Measurements from ENCODE around the gene TAS2R20. TPM values are rescaled to one million over a fixed set of nuclear protein-coding genes. Genes with fewer than 3 reads are reported as not detected.

Gene TAS2R20
- polyA plus RNA-seq, 1 of the 3 experiments (the other 2 are of a cell fraction) = 0.33 TPM

- H2AFZ ChIP-seq (ENCODE audit: low read depth) = no peak overlapping the region
- H3K4me2 ChIP-seq = no peak overlapping the region
- no peak overlapping the region for H3K4me3 ChIP-seq (ENCODE audit: low read depth in 2 of 2, low read length in 1 of 2)
- no peak overlapping the region for H3K9ac ChIP-seq
- no peaks in the 10 kb centered on the region for H3K27me3 ChIP-seq (ENCODE audit: insufficient read depth)
- peaks cover 6% of the 10 kb centered on the region; the same call in 1 of the 2 replicates for H3K79me2 ChIP-seq (ENCODE audit: insufficient read depth)
- no peaks in the 10 kb centered on the region for H3K9me3 ChIP-seq
- H3K4me1 ChIP-seq (ENCODE audit: control insufficient read depth in 1 of 2, insufficient read depth in 2 of 2, low read depth in 1 of 2, low read length in 1 of 2) = no peaks in the 10 kb centered on the region; a peak in 1 of 4 replicates
- DNase-seq = no peak
- WGBS (ENCODE audit: low lambda C conversion rate) = 82% methylated on average over 4 of the region's 4 CpGs
- ChIA-PET POLR2A (no interaction called here), CTCF (no interaction called here)
- no peak overlapping the region for H3K27ac ChIP-seq (ENCODE audit: low read depth in 2 of 2, low read length in 1 of 2)
- H3K9me2 ChIP-seq = no peaks in the 10 kb centered on the region
- no peak for TF ChIP-seq PBX3 (IDR thresholded peaks at IDR 0.05)
- no peak for TF ChIP-seq USF1 (IDR thresholded peaks at IDR 0.05; ENCODE audit: borderline replicate concordance, low read depth)
- no peak for TF ChIP-seq SIN3A (IDR thresholded peaks at IDR 0.05; ENCODE audit: borderline replicate concordance, low read depth, low read length)
- TF ChIP-seq JUND (IDR thresholded peaks at IDR 0.05) = no peak
- H3F3A ChIP-seq (replicated peaks; ENCODE audit: insufficient read depth) = no peaks in the 10 kb centered on the region
- no peaks in the 10 kb centered on the region for H4K20me1 ChIP-seq (ENCODE audit: insufficient read depth)
- H3K36me3 ChIP-seq (replicated peaks in 1 of 2; ENCODE audit: control insufficient read depth in 1 of 2, insufficient read depth in 2 of 2, low read length in 1 of 2) = peaks cover 4 to 6% of the 10 kb centered on the region in 2 experiments
These were observed 17.8 kb upstream of the TAS2R20 start for GRCh38 chr12:11015775-11016430.

GRCh38 chr12:11014234-11014633, 16.1 kb upstream of the TAS2R20 start:
- no peaks in the 10 kb centered on the region for H3F3A ChIP-seq (replicated peaks; ENCODE audit: insufficient read depth)
- no peaks in the 10 kb centered on the region for H3K27me3 ChIP-seq (ENCODE audit: insufficient read depth)
- H3K27ac ChIP-seq (ENCODE audit: low read depth in 2 of 2, low read length in 1 of 2) = no peak overlapping the region
- no peaks in the 10 kb centered on the region for H3K9me2 ChIP-seq
- H3K79me2 ChIP-seq (ENCODE audit: insufficient read depth) = peaks cover 10% of the 10 kb centered on the region; the same call in 1 of the 2 replicates
- ChIA-PET POLR2A (no interaction called here), CTCF (interaction anchor here (0.9 kb wide), 1 partner anchor 148 kb away, joined by 3 read pairs; no protein-coding TSS in a partner anchor)
- no peak for TF ChIP-seq FOXJ3 (CRISPR knock-in tag; IDR thresholded peaks at IDR 0.05)
- 0 out of 2 replicates have a peak, but pooled peaks have one; percentile 31 for TF ChIP-seq PBX3 (IDR thresholded peaks at IDR 0.05)
- no peak overlapping the region for H3K9ac ChIP-seq
- H3K4me3 ChIP-seq (ENCODE audit: low read depth in 2 of 2, low read length in 1 of 2) = no peak overlapping the region
- no peaks in the 10 kb centered on the region for H4K20me1 ChIP-seq (ENCODE audit: insufficient read depth)
- no peak overlapping the region for H3K4me2 ChIP-seq
- DNase-seq = no peak
- no peak overlapping the region for H2AFZ ChIP-seq (ENCODE audit: low read depth)
- no peaks in the 10 kb centered on the region; a peak in 1 of 4 replicates for H3K4me1 ChIP-seq (ENCODE audit: control insufficient read depth in 1 of 2, insufficient read depth in 2 of 2, low read depth in 1 of 2, low read length in 1 of 2)
- no peaks in the 10 kb centered on the region for H3K9me3 ChIP-seq
- H3K36me3 ChIP-seq (replicated peaks in 1 of 2; ENCODE audit: control insufficient read depth in 1 of 2, insufficient read depth in 2 of 2, low read length in 1 of 2) = peaks cover 4% of the 10 kb centered on the region in 2 experiments

GRCh38 chr12:11007608-11008007, 9.5 kb upstream of the TAS2R20 start:
- Histone ChIP-seq H3K27me3 (ENCODE audit: insufficient read depth) (no peaks in the 10 kb centered on the region), H2AFZ (ENCODE audit: low read depth) (no peak overlapping the region), H3K9me2 (no peaks in the 10 kb centered on the region), H3F3A (replicated peaks; ENCODE audit: insufficient read depth) (no peaks in the 10 kb centered on the region), H3K27ac (ENCODE audit: low read depth in 2 of 2, low read length in 1 of 2) (no peak overlapping the region), H3K4me1 (ENCODE audit: control insufficient read depth in 1 of 2, insufficient read depth in 2 of 2, low read depth in 1 of 2, low read length in 1 of 2) (no peaks in the 10 kb centered on the region), H3K36me3 (replicated peaks in 1 of 2; ENCODE audit: control insufficient read depth in 1 of 2, insufficient read depth in 2 of 2, low read length in 1 of 2) (peaks cover 5% of the 10 kb centered on the region in 2 experiments), H3K4me2 (no peak overlapping the region), H3K9me3 (no peaks in the 10 kb centered on the region), H3K4me3 (ENCODE audit: low read depth in 2 of 2, low read length in 1 of 2) (no peak overlapping the region), H3K9ac (no peak overlapping the region), H3K79me2 (ENCODE audit: insufficient read depth) (peaks cover 8% of the 10 kb centered on the region), H4K20me1 (ENCODE audit: insufficient read depth) (no peaks in the 10 kb centered on the region)
- TF ChIP-seq CHD2 (IDR thresholded peaks at IDR 0.05; ENCODE audit: low read length, partially characterized antibody) = no peak
- 96% methylated on average over 1 of the region's 1 CpG for WGBS (ENCODE audit: low lambda C conversion rate)
- no peak for DNase-seq
- CTCF ChIA-PET = no interaction called here
- POLR2A ChIA-PET = no interaction called here
